H7 (cell line): ENCODE measurements around the gene NONO. TPM values are rescaled to one million over a fixed set of nuclear protein-coding genes. Genes with fewer than 3 reads are reported as not detected.
"Not testable (repeated sequence)": the region's sequence is repeated elsewhere in the genome, so short reads cannot be mapped to it uniquely, and the experiment has no call there.

Source experiments
- DNase-seq: peaks from one replicate; pipeline ENCODE4 v3.0.0; 2012
- H3K27me3 ChIP-seq: 2 replicates; pipeline ENCODE4 v1.6.0; 2011; ENCODE audit warnings: mild to moderate bottlenecking, low read length; ENCODE audit not compliant: control insufficient read depth, insufficient read depth
- H3K36me3 ChIP-seq: replicated peaks from 2 replicates; pipeline ENCODE4 v1.5.1; 2011; ENCODE audit warnings: low read length; ENCODE audit not compliant: control insufficient read depth, insufficient read depth
- H3K4me3 ChIP-seq: 2 replicates; pipeline ENCODE4 v1.5.1; 2011; ENCODE audit warnings: low read depth, mild to moderate bottlenecking, control low read depth, low read length, moderate library complexity; ENCODE audit not compliant: insufficient read depth
- total RNA-seq: library from RNA; depleted of rRNA; stranded (reverse); fragments of >200 nt; shearing (Covaris generic); gene quantifications from 2 replicates; pipeline ENCODE4 v1.2.3, GENCODE V29; 2014; rRNA removed

Gene NONO
- total RNA-seq, 1 experiment from 2014 or later: 665 TPM

DNA sequence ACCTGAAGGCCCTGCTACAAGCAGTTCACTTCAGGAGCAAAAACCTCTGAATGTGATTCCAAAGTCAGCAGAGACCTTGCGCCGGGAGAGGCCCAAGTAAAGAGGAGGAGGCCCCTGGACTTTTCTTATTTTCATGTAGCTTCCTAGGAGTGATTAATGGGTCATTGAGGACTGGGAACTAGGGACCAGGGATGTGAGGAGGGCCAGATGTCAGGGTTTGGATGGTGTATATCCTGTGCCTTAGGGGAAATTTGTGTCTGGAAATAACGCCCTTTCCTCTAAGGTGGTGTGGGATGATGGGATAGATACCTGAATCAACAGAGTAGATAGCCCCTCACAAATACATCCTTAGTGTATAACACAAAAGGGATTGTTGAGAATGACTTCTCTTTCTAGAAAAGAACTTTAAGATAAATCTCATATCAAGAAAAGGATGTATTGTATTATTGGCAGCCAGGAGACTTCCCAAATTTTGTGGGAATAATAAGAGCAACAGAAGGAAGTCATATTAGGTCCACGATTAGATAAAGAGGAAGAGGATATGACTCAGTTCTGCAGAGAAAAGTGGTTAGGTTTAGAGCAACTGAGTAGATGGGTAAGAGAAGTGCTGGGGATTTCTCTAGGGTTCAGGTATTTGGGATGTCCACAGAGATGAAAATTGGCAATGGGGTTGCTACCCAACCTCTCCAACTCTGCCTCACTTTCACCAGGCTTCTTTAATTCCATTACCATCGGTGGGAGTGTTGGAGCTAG lies 19.2 kb downstream of the NONO start:
- no peak overlapping the region for H3K4me3 ChIP-seq
- no peak for DNase-seq

DNA sequence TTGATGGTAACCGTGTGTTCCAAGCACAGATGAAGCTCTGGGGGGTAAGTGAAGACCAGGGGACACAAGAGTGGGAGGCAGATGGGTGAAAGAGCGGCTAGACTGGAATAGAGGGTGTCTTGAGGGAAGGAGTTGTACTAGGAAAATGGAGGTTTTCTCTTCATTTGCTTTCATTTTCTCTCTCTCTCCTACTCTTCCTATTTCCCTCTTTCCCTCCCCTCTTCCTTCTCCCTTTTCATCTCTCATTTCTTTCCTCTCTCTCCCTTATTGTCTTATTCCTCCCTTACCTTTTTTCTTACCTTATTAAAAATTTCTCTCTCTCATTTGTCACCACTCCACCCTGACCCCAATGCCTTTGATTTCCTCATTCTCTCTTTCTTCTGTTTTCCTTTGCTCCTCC lies 21.1 kb downstream of the NONO start:
- Histone ChIP-seq H3K36me3 (peaks cover 4% of the 10 kb centered on the region), H3K4me3 (no peak overlapping the region), H3K27me3 (no peaks in the 10 kb centered on the region)
- no peak for DNase-seq

More for the DNA sequence above, 19.2 kb downstream of the NONO start:
- Histone ChIP-seq H3K36me3 (peaks cover 15% of the 10 kb centered on the region), H3K27me3 (no peaks in the 10 kb centered on the region)

DNA sequence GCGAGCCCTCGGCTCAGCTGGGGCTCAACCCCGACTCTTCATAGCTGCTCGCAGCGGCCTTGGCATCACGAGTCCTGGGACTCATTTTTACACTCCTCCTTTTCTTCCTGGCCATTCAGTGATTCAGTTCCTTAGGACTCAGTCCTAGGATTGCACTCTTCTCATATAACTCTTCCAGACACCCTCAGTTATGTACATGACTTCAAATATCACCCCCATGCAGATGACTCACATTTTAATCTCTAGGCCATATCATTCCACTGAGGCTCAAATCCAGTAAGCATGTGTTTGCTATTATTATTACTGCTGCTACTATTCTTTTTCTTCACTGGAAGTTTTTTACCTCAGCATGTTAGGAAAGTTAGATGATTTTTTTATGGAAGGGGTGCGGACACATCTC lies 32.5 kb downstream of the NONO start:
- Histone ChIP-seq H3K27me3 (no peaks in the 10 kb centered on the region), H3K4me3 (no peak overlapping the region), H3K36me3 (no peaks in the 10 kb centered on the region)
- no peak for DNase-seq

DNA sequence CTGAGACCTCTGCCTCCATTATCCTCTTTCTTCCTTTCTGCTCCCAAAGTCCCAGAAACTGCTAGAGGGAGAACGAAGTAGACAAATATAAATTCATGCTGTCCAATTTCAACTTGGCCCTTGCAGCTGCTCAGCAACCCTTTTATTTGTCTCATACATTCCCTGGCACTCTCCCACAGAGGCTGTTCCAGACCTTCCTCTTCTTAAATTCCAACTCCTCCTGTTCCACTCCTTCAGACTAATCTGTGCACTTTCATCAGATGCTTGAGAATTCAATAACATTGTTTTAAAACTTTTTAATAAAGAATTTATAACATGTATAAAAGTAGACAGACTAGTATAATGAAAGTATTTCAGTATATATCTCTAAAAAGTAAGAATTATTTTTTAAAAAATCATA lies 33.5 kb downstream of the NONO start:
- H3K36me3 ChIP-seq, DNase-seq, H3K27me3 ChIP-seq, H3K4me3 ChIP-seq: not testable (repeated sequence)

DNA sequence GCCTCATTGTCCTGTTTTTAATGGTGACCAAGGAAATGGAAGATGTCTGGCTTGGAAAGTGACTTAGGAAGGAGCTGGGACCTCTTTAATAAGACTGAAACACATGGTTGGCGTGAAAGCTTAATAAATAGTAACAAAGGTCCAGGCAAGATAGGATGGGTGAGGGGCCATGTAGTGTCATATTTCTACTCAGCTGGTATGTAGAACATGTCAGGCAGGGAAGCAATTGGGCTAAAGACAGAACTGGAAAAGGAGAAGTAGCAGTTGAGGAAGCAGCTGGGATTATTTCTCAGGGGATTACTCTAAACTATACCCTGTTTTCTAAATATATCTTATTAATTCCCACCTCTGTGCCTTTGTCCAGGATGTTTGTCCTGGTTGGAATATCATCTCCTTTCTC lies 36.7 kb downstream of the NONO start:
- no peak for DNase-seq
- Histone ChIP-seq H3K27me3 (no peaks in the 10 kb centered on the region), H3K36me3 (0 out of 2 replicates have a peak, but pooled peaks cover 1% of the 10 kb centered on the region)

DNA sequence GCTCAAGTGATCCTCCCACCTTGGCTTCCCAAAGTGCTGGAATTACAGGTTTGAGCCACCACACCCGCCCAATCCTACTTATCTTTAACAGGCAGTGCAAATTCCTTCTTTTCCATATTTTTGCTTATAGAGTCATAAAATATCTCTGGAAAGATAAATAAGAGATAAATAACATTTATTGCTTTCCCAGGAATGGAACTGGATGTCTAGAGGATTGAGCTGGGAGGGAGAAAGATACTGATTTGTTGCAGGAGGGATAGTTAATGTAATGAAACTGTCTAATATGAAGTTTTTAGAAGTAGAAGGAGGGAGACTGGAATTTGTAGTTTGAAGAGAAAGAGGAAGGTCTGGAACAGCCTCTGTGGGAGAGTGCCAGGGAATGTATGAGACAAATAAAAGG lies 38.3 kb downstream of the NONO start:
- no peaks in the 10 kb centered on the region for H3K27me3 ChIP-seq
- H3K36me3 ChIP-seq: 0 out of 2 replicates have a peak, but pooled peaks cover 1% of the 10 kb centered on the region
- DNase-seq: no peak
- no peak overlapping the region for H3K4me3 ChIP-seq

More for the DNA sequence above, 36.7 kb downstream of the NONO start:
- no peak overlapping the region for H3K4me3 ChIP-seq

DNA sequence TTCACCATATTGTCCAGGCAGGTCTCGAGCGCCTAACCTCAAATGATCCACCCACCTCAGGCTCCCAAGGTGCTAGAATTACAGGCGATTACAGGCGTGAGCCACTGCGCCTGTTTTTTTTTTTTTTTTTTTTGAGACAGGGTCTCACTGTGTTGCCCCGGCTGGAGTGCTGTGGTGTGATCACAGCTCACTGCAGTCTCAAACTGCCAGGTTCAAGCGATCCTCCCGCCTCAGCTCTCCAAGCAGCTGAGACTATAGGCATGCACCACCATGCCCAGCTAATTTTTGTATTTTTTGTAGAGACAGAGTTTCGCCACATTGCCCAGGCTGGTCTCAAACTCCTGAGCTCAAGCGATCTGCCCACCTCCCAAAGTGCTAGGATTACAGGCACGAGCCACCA lies 41.0 kb downstream of the NONO start:
- not testable (repeated sequence) for DNase-seq, H3K4me3 ChIP-seq, H3K27me3 ChIP-seq, H3K36me3 ChIP-seq

DNA sequence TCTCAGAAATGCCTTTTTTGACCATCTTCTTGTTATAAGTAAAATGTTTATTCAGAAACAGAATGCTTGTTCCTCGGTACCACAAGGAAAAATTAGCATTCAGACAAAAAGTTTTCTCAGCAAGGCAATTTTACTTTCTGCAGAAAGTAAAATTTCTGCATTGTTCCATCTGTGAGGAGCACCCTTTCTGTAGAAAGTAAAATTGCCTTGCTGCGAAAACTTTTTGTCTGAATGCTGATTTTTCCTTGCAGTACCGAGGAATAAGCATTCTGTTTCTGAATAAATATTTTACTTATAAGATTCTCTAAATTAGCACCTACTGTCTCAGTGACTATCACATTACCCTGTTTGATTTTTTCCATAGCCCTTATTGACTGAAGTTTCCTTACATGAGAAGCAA lies 43.0 kb downstream of the NONO start:
- Histone ChIP-seq H3K27me3 (no peaks in the 10 kb centered on the region), H3K36me3 (0 out of 2 replicates have a peak, but pooled peaks cover 1% of the 10 kb centered on the region), H3K4me3 (no peak overlapping the region)
- no peak for DNase-seq

DNA sequence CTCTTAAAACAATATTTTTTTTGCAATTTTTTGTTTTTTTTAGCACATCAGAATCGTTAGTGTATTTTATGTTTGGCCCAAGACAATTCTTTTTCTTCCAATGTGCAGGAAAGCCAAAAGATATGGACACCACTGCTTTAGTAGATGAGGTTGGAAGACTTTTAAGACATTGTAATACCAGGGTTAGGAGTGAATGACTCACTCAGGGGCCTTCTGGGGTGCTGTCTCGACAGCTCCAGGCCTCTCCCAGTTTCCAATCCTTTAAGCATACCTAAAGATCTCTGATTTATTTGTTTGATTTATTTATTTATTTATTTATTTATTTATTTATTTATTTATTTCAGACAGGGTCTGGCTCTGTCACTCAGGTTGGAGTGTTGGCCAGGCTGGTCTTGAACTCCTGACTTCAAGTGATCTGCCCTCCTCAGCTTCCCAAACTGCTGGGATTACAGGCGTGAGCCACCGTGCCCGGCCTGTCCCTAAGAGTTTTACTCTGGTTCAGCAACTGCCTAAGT lies 65.8 kb downstream of the NONO start:
- not testable (repeated sequence) for H3K27me3 ChIP-seq, H3K4me3 ChIP-seq, DNase-seq, H3K36me3 ChIP-seq

DNA sequence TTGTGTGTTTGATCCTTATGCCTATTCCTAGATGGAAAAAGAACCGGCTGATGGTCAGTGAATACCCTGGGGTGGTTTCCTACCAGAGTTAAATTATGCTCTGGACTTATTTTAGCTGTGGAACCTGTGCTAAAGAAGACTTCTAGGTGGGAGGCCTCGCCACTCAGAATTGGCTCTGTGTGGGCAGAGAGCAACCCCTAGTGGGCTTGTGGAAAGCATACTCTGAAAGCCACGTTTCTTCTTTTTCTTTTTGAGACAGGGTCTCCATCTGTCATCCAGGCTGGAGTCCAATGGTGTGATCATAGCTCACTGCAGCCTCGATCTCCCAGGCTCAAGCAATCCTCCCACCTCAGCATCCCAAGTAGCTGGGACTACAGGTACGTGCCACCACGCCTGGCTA lies 66.4 kb downstream of the NONO start:
- H3K36me3 ChIP-seq, H3K4me3 ChIP-seq, DNase-seq, H3K27me3 ChIP-seq: not testable (repeated sequence)

Other genes starting within 250 kb of the NONO start
- gene SNX12, start 215.3 kb upstream of the NONO start, total RNA-seq: 66.3 and 85.8 TPM in 2 replicates
- 15.4 and 18.6 TPM in 2 replicates for gene FOXO4, start 187.8 kb upstream of the NONO start, total RNA-seq
- 3.8 TPM in 1 of 2 replicates, not detected in the other for gene CXorf65, start 176.9 kb upstream of the NONO start, total RNA-seq
- not detected in 2 replicates for gene IL2RG, start 172.1 kb upstream of the NONO start, total RNA-seq
- gene MED12, start 165.0 kb upstream of the NONO start, total RNA-seq: 19.0 and 24.1 TPM in 2 replicates
- 2.9 and 4.6 TPM in 2 replicates for gene NLGN3, start 138.8 kb upstream of the NONO start, total RNA-seq
- 0.10 TPM in 1 of 2 replicates, not detected in the other for gene GJB1, start 60.4 kb upstream of the NONO start, total RNA-seq
- 46.4 and 48.9 TPM in 2 replicates for gene ZMYM3, start 29.5 kb upstream of the NONO start, total RNA-seq
- gene ITGB1BP2, start 18.1 kb downstream of the NONO start, total RNA-seq: 0.66 and 4.2 TPM in 2 replicates
- gene TAF1, start 82.7 kb downstream of the NONO start, total RNA-seq: 6.6 and 15.6 TPM in 2 replicates
- 74.9 and 88.1 TPM in 2 replicates for gene OGT, start 249.5 kb downstream of the NONO start, total RNA-seq